ENCODE measurements around the gene CNNM3. TPM values are rescaled to one million over a fixed set of nuclear protein-coding genes. Genes with fewer than 3 reads are reported as not detected.
A peak's percentile ranks its signal among the peaks of the same experiment; 100 is the strongest.

The CNNM3 gene
- total RNA-seq, 4 donors from 2014 or later, result 29.8 to 108 (median 44.8) TPM

DNA sequence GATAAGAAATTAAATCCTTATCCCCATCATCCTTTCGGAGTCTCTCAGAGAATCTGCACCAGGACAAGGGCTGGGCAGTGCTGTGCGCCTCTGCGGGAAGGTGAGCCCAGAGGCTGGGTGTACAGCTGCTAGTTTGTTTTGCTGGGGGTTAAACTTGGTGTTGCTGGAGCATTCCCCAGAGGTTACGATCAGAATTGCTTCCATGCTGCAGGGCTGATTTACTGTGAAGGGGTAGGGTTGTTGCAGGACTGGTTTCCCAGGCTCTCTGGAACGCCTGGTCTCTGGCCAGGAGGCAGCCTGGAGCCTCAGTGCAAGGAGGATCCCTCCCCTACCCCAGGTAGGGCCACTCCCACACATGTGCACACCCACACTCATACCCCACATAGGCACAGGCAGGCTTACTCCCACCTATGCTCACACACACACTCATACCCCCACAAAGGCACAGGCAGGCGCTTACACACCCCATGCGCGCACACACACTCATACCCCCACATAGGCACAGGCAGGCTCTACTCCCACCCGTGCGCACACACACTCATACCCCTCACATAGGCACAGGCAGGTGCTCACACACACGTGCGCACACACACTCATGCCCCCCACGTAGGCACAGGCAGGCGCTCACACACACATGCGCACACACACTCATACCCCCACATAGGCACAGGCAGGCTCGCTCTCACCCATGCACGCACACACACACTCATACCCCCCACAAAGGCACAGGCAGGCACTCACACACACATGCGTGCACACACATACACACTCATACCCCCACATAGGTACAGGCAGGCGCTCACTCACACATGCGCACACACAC, 44.1 kb upstream of the CNNM3 start:
- Histone ChIP-seq H3K4me1 (peaks cover 0 to 80% (median 6%) of the 10 kb centered on the region in 4 donors), H3K27me3 (no peaks in the 10 kb centered on the region), H3K27ac (peak overlapping the region in 2 of 4 donors; percentile 26 to 55), H3K9me3 (no peaks in the 10 kb centered on the region), H3K36me3 (no peaks in the 10 kb centered on the region), H3K4me3 (no peak overlapping the region)
- peak in 1 of 2 donors; percentile 20 for TF ChIP-seq POLR2A (IDR thresholded peaks at IDR 0.05)
- TF ChIP-seq, protein P1, sequence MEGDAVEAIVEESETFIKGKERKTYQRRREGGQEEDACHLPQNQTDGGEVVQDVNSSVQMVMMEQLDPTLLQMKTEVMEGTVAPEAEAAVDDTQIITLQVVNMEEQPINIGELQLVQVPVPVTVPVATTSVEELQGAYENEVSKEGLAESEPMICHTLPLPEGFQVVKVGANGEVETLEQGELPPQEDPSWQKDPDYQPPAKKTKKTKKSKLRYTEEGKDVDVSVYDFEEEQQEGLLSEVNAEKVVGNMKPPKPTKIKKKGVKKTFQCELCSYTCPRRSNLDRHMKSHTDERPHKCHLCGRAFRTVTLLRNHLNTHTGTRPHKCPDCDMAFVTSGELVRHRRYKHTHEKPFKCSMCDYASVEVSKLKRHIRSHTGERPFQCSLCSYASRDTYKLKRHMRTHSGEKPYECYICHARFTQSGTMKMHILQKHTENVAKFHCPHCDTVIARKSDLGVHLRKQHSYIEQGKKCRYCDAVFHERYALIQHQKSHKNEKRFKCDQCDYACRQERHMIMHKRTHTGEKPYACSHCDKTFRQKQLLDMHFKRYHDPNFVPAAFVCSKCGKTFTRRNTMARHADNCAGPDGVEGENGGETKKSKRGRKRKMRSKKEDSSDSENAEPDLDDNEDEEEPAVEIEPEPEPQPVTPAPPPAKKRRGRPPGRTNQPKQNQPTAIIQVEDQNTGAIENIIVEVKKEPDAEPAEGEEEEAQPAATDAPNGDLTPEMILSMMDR (IDR thresholded peaks at IDR 0.05), result peak in 3 of 6 experiments; percentile 24 to 34 (median 32)
- peak in 1 of 3 donors; percentile 60 for DNase-seq

DNA sequence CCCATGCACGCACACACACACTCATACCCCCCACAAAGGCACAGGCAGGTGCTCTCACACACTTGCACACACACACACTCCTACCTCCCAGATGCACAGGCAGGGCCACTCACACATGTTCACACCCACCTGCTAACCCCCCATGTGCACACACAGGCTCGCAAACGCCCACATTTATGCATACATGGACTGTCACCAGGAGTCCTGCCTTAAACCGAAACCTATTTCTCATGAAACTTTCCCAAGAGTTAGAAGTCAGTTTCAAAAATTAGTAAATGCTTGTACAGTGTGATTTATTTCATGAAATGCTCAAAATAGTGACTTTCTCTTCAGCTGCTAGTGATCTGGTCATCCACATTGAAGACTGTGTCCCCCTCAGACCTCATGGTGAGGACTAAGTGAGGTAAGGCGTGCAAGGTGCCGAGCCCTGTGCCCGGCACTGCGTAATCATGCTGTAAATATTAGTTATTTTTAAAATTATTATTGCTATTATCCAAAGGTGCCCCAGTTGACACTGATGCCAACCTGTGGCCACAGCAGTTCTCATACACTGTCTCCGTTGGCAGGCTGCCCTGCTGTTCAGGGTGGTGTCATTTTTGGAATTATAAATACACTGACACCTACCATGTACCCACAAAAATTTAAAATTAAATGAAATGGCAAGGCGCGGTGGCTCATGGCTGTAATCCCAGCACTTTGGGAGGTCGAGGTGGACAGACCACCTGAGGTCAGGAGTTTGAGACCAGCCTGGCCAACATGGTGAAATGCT, 43.0 kb upstream of the CNNM3 start:
- TF ChIP-seq POLR2A (IDR thresholded peaks at IDR 0.05), result no peak
- TF ChIP-seq, protein P1 (IDR thresholded peaks at IDR 0.05), result no peak
- H3K27ac ChIP-seq, result peak overlapping the region in 3 of 4 donors; percentile 10 to 73 (median 37)
- peak overlapping the region in 1 of 4 donors; percentile 34 for H3K4me3 ChIP-seq
- no peaks in the 10 kb centered on the region for H3K9me3 ChIP-seq
- H3K4me1 ChIP-seq, result peaks cover 0 to 69% (median 3%) of the 10 kb centered on the region in 4 donors
- no peaks in the 10 kb centered on the region for H3K27me3 ChIP-seq
- no peaks in the 10 kb centered on the region for H3K36me3 ChIP-seq
- no peak for DNase-seq

DNA sequence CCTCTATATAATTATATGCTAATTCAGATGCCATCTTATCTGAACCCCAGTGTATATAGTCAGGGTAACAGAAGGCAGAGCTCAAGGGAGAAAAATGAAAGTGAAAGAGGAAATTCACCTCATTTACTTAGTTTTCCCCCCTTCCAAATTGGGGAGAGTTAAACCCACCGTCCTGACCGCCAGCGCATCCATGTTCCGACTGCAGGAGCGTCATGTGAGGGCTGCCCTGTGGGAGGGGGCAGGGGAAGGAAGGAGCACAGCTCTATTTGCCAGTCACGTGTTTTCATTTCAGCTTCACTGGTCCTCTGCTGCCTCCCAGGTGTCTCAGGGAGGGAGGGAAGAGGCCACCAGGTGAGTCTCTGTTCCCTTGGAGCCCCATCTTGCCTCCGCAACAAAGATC, 42.1 kb upstream of the CNNM3 start:
- TF ChIP-seq POLR2A (IDR thresholded peaks at IDR 0.05), result no peak
- TF ChIP-seq, protein P1 (IDR thresholded peaks at IDR 0.05), result no peak
- Histone ChIP-seq H3K4me1 (peaks cover 0 to 61% (median 3%) of the 10 kb centered on the region in 4 donors), H3K36me3 (no peaks in the 10 kb centered on the region), H3K4me3 (peak overlapping the region; percentile 20 to 51 (median 36)), H3K27me3 (no peaks in the 10 kb centered on the region), H3K27ac (peak overlapping the region; percentile 22 to 73 (median 52)), H3K9me3 (no peaks in the 10 kb centered on the region)
- peak in 2 of 3 donors; percentile 70 to 71 for DNase-seq

DNA sequence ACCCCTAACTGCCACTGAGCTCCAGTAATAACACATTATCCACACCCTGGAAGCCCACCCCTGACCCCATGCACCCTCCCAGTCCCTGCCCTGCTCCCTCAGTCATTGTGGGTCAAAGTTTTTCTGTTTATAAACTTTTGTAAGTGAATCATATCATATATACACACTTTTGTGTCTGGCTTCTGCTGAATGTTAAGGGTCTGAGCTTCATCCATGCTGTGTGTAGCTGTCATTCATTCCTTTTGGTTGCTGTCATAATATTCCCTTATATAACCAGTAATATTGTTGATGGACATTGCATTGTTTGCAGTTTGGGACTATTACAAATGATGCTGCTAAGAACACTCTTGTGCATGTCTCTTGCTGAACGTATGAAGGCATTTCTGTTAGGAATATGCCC, 40.9 kb upstream of the CNNM3 start:
- Histone ChIP-seq H3K4me3 (no peak overlapping the region), H3K9me3 (no peaks in the 10 kb centered on the region), H3K36me3 (no peaks in the 10 kb centered on the region), H3K27me3 (no peaks in the 10 kb centered on the region), H3K27ac (no peak overlapping the region), H3K4me1 (peaks cover 0 to 48% (median 3%) of the 10 kb centered on the region in 4 donors)
- TF ChIP-seq, protein P1 (IDR thresholded peaks at IDR 0.05), result no peak
- no peak for TF ChIP-seq POLR2A (IDR thresholded peaks at IDR 0.05)
- DNase-seq, result no peak

DNA sequence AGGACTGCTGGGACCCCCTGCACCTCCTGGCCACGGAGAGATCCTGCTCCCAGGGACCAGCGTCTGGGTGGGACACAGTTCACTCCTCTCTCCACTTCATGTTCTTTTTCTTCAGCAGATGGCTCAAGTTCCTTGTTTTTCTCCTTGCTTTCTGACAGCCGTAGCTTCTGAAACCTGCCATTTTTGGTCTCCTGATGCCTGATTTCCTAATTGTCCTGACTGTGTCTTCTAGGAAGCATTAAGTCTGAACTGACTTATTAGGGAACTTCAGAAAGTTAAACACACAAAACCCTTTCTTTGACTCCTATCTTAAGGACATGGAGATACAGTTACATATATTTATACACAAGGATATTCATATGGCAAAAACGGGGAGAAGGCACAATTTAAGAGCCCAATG, 32.7 kb upstream of the CNNM3 start:
- Histone ChIP-seq H3K4me1 (peaks cover 0 to 23% (median 3%) of the 10 kb centered on the region in 4 donors), H3K27ac (no peak overlapping the region), H3K9me3 (no peaks in the 10 kb centered on the region), H3K36me3 (no peaks in the 10 kb centered on the region), H3K27me3 (no peaks in the 10 kb centered on the region), H3K4me3 (no peak overlapping the region)
- no peak for TF ChIP-seq POLR2A (IDR thresholded peaks at IDR 0.05)
- TF ChIP-seq, protein P1 (IDR thresholded peaks at IDR 0.05), result no peak
- DNase-seq, result no peak
